ENCODE results near the gene IP6K3.

Gene IP6K3

DNA sequence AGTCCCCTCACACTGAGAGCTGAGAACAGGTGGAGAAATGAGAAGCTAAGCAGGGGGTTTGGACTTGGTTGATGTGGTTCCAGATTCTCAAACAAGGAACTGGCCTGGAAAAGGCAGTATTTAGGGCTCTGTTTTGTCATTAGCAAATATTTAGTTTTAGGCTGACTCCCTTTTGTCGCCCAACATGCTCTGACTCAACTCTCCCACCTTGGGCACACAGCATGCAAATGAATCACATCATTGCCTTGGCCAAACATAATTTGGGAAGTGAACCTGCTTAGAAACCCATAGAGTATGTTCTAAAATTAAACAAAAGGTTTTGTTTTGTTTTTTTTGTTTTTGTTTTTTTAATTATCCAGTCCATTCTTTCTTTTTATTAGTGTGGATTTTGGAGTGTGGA lies 25.7 kb downstream of the IP6K3 start:
- DNase-seq, result no peak

DNA sequence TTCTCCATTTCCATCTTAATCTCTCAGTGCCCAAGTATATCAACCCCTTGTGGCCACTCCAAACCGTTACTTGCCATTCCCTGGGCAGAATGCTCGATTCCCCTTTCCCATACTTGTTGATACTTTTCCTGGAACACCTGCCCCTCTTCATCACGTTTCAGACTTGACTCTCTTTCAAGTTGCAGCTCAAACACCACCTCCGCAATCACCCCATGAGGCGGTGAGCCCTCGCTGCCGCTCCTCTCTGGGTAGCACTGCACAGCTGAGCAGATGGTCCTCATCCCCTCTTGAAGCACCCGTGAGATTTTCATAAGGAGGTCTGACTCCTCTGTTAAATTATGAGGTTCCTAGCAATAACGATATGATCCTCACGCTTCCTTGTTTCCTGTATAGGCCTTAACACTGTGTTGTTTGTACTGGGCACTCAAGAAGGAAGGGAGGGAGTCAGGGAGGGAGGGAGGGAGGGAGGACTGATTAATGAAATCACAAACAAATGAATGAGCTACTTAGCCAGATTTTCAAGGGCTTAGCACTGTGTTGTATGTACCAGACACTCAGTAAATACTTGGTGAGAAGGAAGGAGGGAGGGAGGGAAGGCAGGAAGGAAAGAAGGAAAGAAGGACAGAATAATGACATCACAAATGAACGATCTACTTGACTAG lies 27.2 kb downstream of the IP6K3 start:
- DNase-seq, result no peak

DNA sequence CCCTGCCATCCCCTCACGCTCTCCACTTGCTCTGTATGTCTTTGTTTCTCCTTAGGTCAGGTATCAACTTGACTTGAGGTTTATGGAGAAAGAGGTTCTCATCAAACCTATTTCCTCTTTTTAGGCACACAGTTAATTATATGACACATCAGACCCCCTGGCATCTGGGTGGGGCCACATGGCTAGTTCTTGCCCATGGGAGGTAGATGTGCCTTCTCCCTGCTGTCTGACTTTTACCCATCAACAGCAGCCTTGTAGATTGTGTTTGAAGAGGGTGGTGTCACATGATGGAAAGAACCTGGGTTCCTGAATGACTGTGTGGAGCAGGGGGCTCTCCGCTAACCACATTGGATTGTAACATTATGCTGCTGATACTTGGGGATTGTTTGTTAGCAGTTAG lies 28.0 kb downstream of the IP6K3 start:
- DNase-seq, result no peak

DNA sequence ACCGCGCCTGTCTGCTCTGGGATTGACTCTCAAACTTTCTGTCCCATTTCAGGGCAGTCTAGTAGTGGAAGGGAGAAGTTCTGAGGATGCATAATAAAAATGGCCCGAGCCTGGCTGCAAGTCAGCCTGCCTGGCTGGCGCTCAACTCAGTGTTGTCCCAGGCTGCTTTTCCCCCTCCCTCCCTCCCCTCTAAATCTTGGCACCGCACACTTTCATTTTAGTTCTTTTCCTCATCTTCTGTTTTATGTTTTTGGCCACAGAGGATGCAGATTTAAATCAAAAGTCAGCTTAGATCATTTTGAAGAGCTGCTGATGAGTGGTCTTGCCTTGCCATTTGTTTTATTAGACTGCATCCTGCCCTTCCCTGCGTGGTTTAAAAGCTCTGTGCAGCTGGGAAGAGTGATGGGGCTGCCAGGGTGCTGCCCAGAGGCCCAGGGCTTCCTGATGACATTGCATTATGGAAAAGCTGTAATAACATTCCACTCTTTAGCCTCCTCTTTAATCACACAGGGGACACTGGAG lies 28.7 kb downstream of the IP6K3 start:
- no peak for DNase-seq

DNA sequence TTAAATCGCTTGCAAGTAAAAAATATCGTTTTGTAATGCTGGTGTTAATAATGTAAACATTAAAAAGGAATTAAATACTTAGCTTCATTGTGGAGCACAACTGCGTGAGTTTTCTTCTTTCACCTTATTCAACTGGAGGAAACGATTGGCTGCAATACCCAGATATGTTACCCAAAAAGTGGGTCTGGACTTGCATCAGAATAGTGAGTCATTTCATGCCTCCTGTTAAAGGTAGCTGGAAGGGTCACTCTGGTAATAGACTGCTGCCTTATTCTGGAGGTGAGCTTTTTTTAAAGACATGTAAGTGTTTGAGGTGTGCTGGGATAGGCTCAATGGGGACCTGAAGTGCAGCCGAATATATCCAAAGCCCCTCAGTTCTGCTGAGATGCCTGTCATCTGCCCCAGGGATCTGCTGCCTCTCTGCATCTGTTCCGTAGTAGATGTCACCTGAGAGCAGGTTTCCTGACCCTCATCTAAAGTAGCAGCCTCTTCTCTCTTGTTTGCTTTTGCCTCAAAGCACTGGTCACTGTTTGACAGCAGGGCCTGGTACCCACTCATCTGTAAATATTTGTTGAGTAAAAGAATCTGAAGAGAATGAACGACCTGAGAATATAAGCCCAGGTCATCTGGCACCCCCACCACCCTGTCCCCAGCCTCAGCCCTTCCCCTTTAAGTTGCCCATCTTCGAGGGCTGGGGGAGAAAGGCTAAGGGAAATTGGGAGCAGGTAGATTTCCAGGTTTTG lies 29.6 kb downstream of the IP6K3 start:
- no peak for DNase-seq

DNA sequence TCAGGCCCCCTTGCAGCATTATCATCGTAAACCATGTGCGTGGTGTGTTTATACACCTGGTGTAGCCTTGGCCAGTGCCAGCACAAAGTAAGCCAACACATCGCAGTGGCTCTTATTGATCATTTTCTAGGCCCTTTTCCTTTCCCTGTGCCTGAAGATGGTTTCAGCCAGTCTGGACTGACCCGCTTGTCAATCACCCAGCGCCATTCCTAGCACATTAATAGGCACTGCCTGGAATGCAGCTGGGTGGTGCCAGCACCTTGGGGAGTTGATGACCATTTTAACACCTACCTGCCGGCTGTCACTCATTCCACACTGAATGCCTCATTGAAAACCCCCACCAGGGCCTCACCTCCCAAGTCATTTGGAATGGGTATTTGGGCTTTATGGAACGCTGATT lies 30.3 kb downstream of the IP6K3 start:
- no peak for DNase-seq

DNA sequence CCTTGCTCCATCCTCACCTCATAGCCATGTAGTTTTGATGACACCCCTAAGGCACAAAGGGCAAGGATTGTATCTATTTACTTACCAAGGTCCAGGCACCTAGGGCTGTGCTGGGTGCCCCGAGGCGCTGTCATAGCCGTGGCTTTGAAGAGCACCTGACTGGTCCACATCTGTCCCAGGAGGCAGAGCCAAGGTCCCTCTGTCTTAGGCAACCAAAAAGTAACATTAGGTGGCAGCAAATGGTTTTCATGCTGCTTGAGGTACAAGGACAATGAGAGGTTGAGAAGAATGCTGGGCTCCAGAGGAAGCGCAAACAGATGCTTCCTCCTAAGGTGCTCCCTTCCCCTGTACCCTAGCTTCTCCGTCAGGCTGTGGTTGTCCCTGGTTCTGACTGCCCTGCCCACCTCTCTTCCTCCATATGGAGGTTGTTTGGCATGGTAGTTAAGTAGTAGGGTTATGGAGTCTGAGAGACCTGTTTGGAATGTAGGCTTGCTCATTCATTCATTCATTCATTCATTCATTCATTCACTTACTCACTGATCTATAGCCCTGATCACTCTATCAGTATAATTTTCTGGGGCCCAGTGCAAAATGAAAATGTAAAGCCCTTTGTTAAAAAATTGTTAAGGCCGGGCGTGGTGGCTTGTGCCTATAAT lies 32.2 kb downstream of the IP6K3 start:
- DNase-seq, result no peak

DNA sequence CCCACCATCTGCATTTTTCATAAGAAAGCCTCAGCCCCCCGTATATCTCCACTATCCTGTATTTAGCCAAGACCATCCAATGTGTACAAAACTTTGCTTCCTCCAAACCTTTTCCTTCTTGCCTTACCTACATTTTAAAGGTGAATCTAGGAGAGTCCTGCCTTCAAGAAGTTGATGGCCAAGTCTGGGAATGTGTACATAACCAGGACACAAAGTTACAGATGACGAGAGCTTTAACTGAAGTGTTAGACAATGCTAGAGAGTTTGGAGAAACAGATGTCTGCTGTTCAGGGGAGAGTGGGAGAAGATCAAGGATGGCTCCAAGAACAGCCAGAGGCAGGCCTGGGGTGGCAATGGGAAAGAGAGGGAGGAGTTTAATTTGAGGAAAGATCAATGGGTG lies 32.9 kb downstream of the IP6K3 start:
- DNase-seq, result no peak

DNA sequence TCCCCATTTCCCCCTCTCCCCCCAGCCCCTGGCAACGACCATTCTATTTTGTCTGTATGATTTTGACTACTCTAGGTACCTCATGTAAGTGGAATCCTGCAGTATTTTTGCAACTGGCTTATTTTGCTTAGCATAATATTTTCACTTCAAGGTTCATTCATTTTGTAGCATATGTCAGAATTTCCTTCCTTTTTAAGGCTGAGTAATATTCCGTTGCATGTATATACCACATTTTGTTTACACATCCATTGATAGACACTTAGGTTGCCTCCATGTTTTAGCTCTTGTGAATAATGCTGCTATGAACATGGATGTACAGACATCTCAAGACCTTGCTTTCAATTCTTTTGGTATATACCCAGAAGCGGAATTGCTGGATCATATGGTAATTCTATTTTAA lies 33.8 kb downstream of the IP6K3 start:
- no peak for DNase-seq

DNA sequence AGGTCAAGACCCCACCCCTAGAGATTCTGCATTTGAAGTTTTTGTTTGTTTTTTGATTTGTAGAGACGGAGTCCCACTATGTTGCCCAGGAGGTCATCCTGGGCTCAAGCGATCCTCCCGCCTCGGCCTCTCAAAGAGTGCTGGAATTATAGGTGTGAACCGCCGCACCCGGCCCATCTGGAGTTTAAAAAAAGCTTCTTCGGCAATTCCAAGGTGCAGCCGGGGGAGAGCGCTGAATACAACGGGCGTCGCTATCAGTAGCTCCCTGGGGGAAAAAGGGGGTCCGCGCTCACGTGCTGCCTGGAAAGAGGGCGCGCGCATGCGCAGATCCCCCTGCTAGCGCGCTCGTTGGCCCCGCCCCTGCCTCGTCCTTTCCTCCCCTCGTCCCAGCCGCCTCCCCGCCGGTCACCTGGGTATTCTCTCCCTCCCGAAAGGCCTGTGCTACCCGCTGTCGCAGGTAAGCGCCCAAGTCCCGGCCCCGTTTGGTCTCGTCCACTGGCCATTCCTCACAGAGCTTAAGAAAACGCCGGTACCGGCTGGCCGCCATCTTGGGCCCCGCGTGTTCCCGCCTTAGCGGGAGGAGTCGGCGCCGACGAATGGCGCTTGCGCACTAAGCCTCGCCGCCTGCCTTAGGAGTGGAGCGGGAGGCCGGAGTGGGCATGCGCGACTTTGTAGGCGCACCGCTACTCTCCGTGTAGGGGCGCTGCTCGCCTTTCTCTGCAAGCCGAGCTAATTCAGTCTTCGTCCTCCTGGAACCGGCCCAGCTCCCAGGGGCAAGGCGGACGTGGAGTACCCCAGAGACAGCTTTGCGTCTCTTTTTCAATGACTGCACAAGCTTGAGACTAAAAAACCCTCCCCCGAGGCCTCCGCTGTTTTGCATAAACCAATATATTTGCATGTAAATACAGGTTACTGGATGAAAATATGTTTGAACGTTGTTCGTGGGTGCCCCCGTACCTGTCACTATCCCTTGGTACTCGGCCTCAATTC lies 35.3 kb downstream of the IP6K3 start, which contains the start of gene UQCC2:
TSS of gene UQCC2 (minus strand) at position 561 of the 990 bp plus-strand sequence. CDS start at position 547, 14 bp downstream.
- peak; percentile 97 for DNase-seq

DNA sequence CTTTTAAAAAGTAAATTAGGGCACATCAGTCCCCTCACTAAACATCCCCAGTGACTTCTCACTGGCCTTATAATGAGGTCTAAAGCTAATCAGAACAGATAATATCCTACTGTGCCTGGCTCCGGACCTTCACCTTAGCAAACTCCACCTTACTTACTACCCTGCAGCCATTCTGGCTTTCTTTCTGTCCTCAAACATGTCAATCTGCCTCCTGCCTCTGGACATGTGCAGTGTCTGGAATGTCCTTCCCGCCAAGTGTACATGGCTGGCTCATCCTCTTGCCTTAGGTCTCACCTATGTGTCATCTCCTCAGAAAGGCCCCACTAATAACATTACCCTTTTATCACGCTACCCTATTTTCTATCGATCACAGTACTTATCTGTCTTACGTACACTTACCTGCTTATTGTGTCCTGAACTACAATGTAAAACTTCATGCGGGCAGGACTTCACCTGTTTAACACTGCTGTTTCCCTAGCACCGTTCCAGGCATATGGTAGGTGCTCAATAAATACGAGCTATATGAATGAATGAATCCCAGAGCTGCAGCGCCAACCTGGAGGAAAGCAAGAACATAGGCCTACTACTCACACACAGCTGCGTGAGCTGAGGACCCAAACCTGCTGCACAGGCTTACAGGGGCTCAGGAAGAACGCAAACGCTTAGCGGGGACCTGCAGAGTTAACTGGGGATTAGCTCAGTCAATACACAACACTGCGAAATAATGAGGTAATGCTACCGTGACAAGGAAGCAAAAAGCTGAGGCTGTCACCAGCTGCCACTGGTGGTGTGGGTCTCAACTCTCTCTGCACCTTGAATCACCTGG lies 36.2 kb downstream of the IP6K3 start:
- no peak for DNase-seq

DNA sequence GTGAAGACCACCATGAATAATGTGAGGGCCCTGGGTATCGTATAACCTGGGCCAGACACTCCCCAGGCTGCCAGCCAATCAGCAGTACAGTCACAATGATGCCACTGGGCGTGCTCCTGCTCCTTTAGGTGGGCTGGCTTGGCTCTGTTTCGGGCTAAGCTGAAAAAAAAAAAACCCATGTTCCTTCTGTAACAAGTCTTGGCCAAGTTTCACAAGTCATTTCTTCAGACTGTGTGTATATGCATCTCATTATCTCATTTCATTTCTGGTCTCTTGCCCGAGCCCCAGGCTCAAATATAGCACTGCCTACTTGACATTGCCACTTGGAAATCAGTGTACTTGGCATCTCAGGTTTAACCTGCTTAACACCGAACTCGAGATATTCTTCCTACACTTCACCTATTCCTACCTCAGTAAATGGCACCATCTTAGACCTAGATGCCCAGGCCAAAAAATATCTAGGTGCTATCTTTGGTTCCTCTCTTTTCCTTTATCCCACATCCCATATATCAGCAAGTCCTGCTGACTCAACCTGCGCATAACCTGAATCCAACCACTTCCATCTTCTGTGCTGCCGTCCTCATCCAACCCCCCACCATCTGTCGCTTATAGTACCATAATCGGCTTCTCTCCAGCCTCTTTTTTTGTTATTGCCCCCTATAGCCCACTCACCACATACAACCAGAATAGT lies 37.0 kb downstream of the IP6K3 start:
- DNase-seq, result no peak

DNA sequence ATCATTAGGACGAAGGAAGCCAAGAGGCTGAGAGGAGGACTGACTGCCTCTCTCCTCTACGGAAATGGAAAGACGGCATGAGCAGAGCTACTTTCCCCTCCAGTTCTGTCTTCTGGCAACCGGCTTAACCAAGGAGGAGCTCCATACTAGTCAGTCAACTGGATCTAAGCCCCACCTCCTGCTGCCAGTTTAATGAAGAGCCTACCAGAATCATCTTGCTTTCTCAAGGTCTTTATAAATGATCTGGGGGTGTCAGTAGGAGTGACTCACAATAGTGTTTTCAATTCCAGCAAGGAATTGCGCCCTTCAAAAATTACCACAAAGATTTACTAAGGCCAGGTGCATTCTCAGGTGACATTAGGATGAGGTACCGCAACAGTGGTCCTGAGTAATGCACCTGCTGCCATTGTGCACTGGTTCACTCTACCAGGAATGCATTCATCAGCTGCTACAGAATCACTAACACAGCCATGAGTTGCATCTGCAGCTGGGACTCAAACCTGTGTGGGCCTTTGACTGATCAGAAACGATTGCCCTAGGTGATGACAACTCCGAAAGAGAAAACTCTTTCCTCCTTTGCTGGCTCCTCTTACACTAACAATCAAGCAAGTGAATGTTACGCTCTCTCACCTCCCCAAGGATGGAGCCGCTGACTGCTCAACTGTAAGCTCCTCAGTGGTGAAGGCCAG lies 38.0 kb downstream of the IP6K3 start:
- DNase-seq, result no peak

DNA sequence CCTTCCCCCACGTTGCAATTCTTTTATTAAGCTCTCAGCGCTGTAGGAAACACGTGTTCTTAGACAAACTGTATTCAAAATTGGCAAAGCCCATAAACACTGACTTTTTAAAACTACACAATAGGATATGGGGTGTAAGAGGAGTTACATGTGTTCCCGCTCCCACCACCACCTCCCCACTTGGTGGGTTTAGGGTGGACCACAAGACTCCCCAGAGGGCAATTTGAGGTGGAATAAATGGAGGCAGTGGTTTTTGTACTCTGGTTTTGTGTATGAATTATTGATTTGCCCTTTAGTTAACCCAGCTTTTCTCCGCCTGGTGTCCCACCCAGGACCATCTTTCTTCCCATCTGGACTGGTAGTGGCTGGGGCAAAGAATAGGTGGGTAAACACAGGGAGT lies 38.9 kb downstream of the IP6K3 start:
- no peak for DNase-seq

DNA sequence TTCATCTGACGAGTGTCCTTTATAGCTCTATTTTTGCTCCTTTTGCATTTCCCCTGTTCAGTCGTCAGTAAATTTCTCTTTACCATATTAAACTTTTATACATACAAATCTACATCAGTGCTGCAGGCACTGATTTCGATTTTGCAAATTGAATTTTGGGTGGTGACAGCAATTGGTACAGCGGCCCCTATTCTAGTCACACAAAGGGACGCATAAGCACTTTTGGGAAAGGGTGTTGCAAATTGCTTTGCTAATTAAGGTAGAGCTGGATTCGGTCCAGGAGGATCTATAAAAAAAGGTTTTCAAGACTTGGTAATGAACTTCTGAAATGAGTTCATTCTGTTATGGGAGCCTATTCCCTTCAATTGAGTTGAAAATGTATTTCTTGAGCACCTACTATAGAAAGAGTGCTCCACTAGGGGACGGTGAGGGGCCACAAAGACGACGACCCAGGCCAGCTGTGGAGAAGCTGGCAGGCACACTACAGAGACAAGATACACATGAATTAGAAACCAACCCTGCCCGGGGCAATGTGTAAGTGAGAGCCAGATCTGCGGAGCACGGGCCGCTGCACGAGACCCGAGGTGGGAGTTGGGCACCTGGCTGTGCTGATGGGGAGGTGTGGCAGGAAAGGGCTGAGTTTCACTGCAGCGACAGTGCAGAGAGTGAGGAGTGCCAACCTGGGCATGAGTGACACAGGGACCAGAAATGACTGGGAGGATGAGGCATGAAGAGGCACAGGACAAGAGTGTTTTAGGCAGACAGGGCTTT lies 40.6 kb downstream of the IP6K3 start:
- DNase-seq, result no peak

DNA sequence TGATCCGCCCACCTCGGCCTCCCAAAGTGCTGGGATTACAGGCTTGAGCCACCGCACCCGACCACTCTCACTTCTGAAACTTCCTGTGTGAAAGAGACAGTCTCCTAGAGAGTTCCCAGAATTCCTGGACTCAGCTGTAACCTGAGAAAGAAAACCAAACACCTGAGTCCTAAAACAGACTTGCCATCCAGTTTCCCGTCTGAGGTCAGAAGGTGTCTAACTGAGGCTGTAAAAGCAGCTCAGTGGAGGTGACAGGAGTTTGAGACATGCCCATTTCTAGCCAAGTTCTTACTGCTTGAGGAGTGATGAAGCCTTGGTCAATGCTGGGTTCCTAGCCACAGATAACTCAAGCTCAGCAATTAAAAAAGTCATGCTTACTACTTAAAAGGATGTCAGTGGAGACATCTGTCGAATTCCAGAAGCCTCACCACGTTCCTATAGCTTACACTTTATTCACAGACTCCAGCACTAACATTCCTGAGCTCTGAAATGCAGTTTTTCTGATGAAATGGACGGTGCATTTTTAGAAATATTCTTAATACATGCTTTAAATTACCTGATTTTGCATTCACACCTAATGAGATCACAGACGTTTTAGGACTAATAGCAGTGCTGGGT lies 41.3 kb downstream of the IP6K3 start:
- no peak for DNase-seq

DNA sequence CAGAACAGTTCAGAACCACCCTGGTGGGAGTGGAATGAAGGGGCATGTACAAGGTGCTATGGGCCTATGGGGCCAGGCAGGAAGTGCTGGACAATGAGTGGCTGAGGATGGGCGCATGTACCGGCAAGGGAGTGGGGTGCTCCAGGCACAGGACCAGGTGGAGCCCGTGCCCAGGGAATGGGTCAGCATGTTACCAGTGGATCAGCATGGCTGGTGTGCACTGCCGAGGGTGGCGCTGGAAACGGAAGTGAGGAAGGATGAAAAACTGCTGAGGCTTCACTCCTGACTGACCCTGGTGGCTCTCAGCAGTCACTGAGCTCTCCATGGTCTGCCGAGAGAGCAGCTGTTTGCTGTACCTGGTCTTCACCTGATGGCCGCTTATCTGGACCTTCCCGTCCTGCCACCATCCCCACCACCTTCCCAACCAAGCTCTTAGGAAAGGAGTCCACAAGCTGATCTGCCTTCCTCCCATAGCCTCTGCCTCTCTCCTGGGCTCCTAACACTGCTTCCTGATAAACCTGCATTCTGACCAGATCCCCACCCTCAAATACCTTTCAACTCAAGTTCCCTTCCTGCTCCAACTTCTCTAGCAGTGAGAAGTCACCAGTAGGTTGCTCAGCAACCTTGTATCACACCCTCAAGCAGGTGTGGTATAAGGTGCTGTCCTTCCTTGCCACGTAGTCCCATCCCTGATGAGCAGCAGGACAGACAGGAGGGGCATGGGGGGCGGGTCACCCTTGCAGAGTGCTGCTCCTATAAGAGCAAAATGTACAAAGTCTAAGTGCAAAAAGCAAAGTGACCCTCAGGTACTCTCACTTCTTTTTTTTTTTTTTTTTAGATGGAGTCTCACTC lies 42.3 kb downstream of the IP6K3 start:
- no peak for DNase-seq

DNA sequence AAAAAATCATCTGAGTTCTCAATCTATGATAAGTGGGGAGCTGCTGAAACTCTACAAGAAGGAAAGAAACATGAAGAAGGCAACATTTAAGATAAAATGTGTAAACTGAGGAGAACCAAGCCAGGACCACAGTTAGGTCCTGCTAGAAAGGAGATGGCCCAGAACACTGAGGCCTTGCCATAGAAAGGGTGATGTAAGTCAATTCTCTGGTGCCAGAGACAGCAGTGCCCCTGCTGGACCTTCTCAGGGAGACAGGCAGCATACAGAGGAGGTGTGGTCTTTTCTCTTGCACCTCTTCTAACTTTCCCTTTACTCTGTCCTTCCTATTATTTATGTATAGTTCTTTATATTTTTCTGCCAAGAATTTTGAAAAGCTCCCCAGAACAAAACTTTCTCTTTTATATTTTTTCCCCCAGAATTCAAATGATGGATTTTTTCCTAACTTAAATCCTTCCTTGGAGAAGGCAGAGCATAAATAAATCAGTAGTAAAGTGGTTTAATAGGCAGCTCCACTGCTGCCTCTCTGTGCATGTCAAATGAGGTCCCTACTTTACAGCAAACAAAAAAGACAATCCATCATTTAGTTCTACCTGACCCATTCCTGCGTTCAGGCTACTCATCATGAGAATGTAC lies 44.2 kb downstream of the IP6K3 start:
- DNase-seq, result no peak

Measured in activated T-cell treated with anti-CD3 and anti-CD28 coated beads, Interleukin-2, amount 50 U/mL, for 1 hour (primary cell).